ENCODE measurements around the gene TTLL10. TPM values are rescaled to one million over a fixed set of nuclear protein-coding genes. Genes with fewer than 3 reads are reported as not detected.

Gene TTLL10
- polyA plus RNA-seq, 1 of the 3 experiments (the other 2 are of a cell fraction): not detected

- ChIA-PET CTCF (interaction anchor here (1.7 kb wide), 1 partner anchor 11 kb away, joined by 3 read pairs; no protein-coding TSS in a partner anchor), POLR2A (no interaction called here)
- Histone ChIP-seq H3F3A (replicated peaks; ENCODE audit: insufficient read depth) (no peaks in the 10 kb centered on the region), H3K79me2 (ENCODE audit: insufficient read depth) (no peaks in the 10 kb centered on the region), H3K9ac (no peak overlapping the region), H3K4me2 (no peak overlapping the region), H3K4me1 (ENCODE audit: control insufficient read depth in 1 of 2, insufficient read depth in 2 of 2, low read depth in 1 of 2, low read length in 1 of 2) (no peaks in the 10 kb centered on the region), H3K9me3 (no peaks in the 10 kb centered on the region), H3K27me3 (ENCODE audit: insufficient read depth) (no peaks in the 10 kb centered on the region), H3K36me3 (replicated peaks in 1 of 2; ENCODE audit: control insufficient read depth in 1 of 2, insufficient read depth in 2 of 2, low read length in 1 of 2) (no peaks in the 10 kb centered on the region), H2AFZ (ENCODE audit: low read depth) (no peak overlapping the region), H3K4me3 (ENCODE audit: low read depth in 2 of 2, low read length in 1 of 2) (no peak overlapping the region), H3K27ac (ENCODE audit: low read depth in 2 of 2, low read length in 1 of 2) (no peak overlapping the region), H4K20me1 (ENCODE audit: insufficient read depth) (no peaks in the 10 kb centered on the region), H3K9me2 (no peaks in the 10 kb centered on the region)
- WGBS (ENCODE audit: low lambda C conversion rate): 93% methylated on average over 11 of the region's 21 CpGs
- peak; percentile 37 for DNase-seq
- TF ChIP-seq TEAD4 (IDR thresholded peaks at IDR 0.05; ENCODE audit: borderline replicate concordance, insufficient read depth): no peak
- no peak for TF ChIP-seq SMC3 (IDR thresholded peaks at IDR 0.05; ENCODE audit: low read depth, low read length)
- no peak for TF ChIP-seq ELF1 (IDR thresholded peaks at IDR 0.05)
Observed at GRCh38 chr1:1183221-1183747, 9.6 kb downstream of the TTLL10 start.

GRCh38 chr1:1183833-1184775 lies 10.4 kb downstream of the TTLL10 start:
- no peak overlapping the region for H3K4me2 ChIP-seq
- WGBS (ENCODE audit: low lambda C conversion rate): 79% methylated on average over 23 of the region's 33 CpGs
- no peaks in the 10 kb centered on the region for H3K4me1 ChIP-seq (ENCODE audit: control insufficient read depth in 1 of 2, insufficient read depth in 2 of 2, low read depth in 1 of 2, low read length in 1 of 2)
- H3K27ac ChIP-seq (ENCODE audit: low read depth in 2 of 2, low read length in 1 of 2): no peak overlapping the region
- H2AFZ ChIP-seq (ENCODE audit: low read depth): no peak overlapping the region
- H3K27me3 ChIP-seq (ENCODE audit: insufficient read depth): no peaks in the 10 kb centered on the region
- H4K20me1 ChIP-seq (ENCODE audit: insufficient read depth): no peaks in the 10 kb centered on the region
- CTCF ChIA-PET: no interaction called here
- H3K9me2 ChIP-seq: no peaks in the 10 kb centered on the region
- POLR2A ChIA-PET: no interaction called here
- H3K9me3 ChIP-seq: no peaks in the 10 kb centered on the region
- peak; percentile 17 for DNase-seq
- H3K4me3 ChIP-seq (ENCODE audit: low read depth in 2 of 2, low read length in 1 of 2): no peak overlapping the region
- H3K36me3 ChIP-seq (replicated peaks in 1 of 2; ENCODE audit: control insufficient read depth in 1 of 2, insufficient read depth in 2 of 2, low read length in 1 of 2): no peaks in the 10 kb centered on the region
- no peaks in the 10 kb centered on the region for H3F3A ChIP-seq (replicated peaks; ENCODE audit: insufficient read depth)
- no peak overlapping the region for H3K9ac ChIP-seq
- no peak for TF ChIP-seq TCF12 (IDR thresholded peaks at IDR 0.05)
- no peak for TF ChIP-seq TAF1 (IDR thresholded peaks at IDR 0.05; ENCODE audit: borderline replicate concordance, low read depth, low read length)
- no peak for TF ChIP-seq CHD2 (IDR thresholded peaks at IDR 0.05; ENCODE audit: low read length, partially characterized antibody)
- TF ChIP-seq EZH2phosphoT487 (IDR thresholded peaks at IDR 0.05; ENCODE audit: borderline replicate concordance, low read depth): no peak
- H3K79me2 ChIP-seq (ENCODE audit: insufficient read depth): no peaks in the 10 kb centered on the region

- POLR2A ChIA-PET: no interaction called here
- H3K27ac ChIP-seq (ENCODE audit: low read depth in 2 of 2, low read length in 1 of 2): no peak overlapping the region
- H3K9me2 ChIP-seq: no peaks in the 10 kb centered on the region
- 81% methylated on average over 11 of the region's 31 CpGs for WGBS (ENCODE audit: low lambda C conversion rate)
- H3K79me2 ChIP-seq (ENCODE audit: insufficient read depth): no peaks in the 10 kb centered on the region
- H3K36me3 ChIP-seq (replicated peaks in 1 of 2; ENCODE audit: control insufficient read depth in 1 of 2, insufficient read depth in 2 of 2, low read length in 1 of 2): no peaks in the 10 kb centered on the region
- no peaks in the 10 kb centered on the region for H3K4me1 ChIP-seq (ENCODE audit: control insufficient read depth in 1 of 2, insufficient read depth in 2 of 2, low read depth in 1 of 2, low read length in 1 of 2)
- H3K4me2 ChIP-seq: no peak overlapping the region
- H2AFZ ChIP-seq (ENCODE audit: low read depth): no peak overlapping the region
- H3K9ac ChIP-seq: no peak overlapping the region
- H3K27me3 ChIP-seq (ENCODE audit: insufficient read depth): no peaks in the 10 kb centered on the region
- DNase-seq: peak; percentile 31
- CTCF ChIA-PET: no interaction called here
- no peak overlapping the region for H3K4me3 ChIP-seq (ENCODE audit: low read depth in 2 of 2, low read length in 1 of 2)
- no peaks in the 10 kb centered on the region for H4K20me1 ChIP-seq (ENCODE audit: insufficient read depth)
- no peaks in the 10 kb centered on the region for H3F3A ChIP-seq (replicated peaks; ENCODE audit: insufficient read depth)
- H3K9me3 ChIP-seq: no peaks in the 10 kb centered on the region
- no peak for TF ChIP-seq GABPA (IDR thresholded peaks at IDR 0.05; ENCODE audit: low read depth)
- TF ChIP-seq YY1 (IDR thresholded peaks at IDR 0.05; ENCODE audit: low read depth): no peak
- TF ChIP-seq FOXJ3 (CRISPR knock-in tag; IDR thresholded peaks at IDR 0.05): no peak
- no peak for TF ChIP-seq TEAD4 (IDR thresholded peaks at IDR 0.05; ENCODE audit: borderline replicate concordance, insufficient read depth)
- TF ChIP-seq USF1 (IDR thresholded peaks at IDR 0.05; ENCODE audit: borderline replicate concordance, low read depth): no peak
- TF ChIP-seq TAF1 (IDR thresholded peaks at IDR 0.05; ENCODE audit: borderline replicate concordance, low read depth, low read length): no peak
- TF ChIP-seq FOSL2 (IDR thresholded peaks at IDR 0.05; ENCODE audit: borderline replicate concordance, low read depth): no peak
- TF ChIP-seq EP300 (IDR thresholded peaks at IDR 0.05; ENCODE audit: borderline replicate concordance in 1 of 2, low read depth in 1 of 2, low read length in 1 of 2): no peak
- TF ChIP-seq REST (IDR thresholded peaks at IDR 0.05; ENCODE audit: low read depth, low read length): no peak
- TF ChIP-seq NRF1 (IDR thresholded peaks at IDR 0.05; ENCODE audit: low read depth, low read length): no peak
Observed at GRCh38 chr1:1185101-1185765, 11.6 kb downstream of the TTLL10 start.

All from SK-N-SH (cell line).